H1 (cell line): ENCODE results near the gene WDR93. TPM values are rescaled to one million over a fixed set of nuclear protein-coding genes. Genes with fewer than 3 reads are reported as not detected.

Experiments used
- CTCF ChIA-PET: fragments of 300-600 bp; sonication (Branson Sonifier 250); formaldehyde crosslinking; loops from one replicate; lab custom pipeline; 2021; ENCODE audit not compliant: partially characterized antibody; lab: Charles Lee
- POLR2A ChIA-PET: fragments of 300-600 bp; sonication (Branson Sonifier 250); formaldehyde crosslinking; loops from one replicate; lab custom pipeline; 2021; ENCODE audit warnings: inconsistent platforms; ENCODE audit not compliant: partially characterized antibody; lab: Charles Lee
- DNase-seq, 2 experiments: peaks; one replicate each; pipeline versions ENCODE4 v3.0.0 to v3.0.0-alpha.2; 2010 to 2022; ENCODE audit warnings: low spot score in 2 of 2, low read depth in 1 of 2, mixed read lengths in 1 of 2
- FAIRE-seq: peaks from 2 replicates; lab custom pipeline; 2011; peaks lifted over from hg19 to GRCh38; lab: Jason Lieb, UNC
- H2AFZ ChIP-seq: 2 replicates; pipeline ENCODE4 v1.8.1; 2012; ENCODE audit warnings: low read length, inconsistent platforms
- H2AK5ac ChIP-seq: 2 replicates; pipeline ENCODE4 v1.6.1; 2013; ENCODE audit warnings: low read depth, low read length
- H2BK120ac ChIP-seq: replicated peaks from 2 replicates; pipeline ENCODE3; 2013; ENCODE audit warnings: low read depth, low read length, inconsistent platforms
- H2BK12ac ChIP-seq: 2 replicates; pipeline ENCODE4 v1.6.1; 2013; ENCODE audit warnings: low read depth, low read length
- H2BK15ac ChIP-seq: 2 replicates; pipeline ENCODE4 v1.6.1; 2013; ENCODE audit warnings: low read length
- H2BK20ac ChIP-seq: 2 replicates; pipeline ENCODE4 v1.6.1; 2013; ENCODE audit warnings: low read length
- H2BK5ac ChIP-seq: 2 replicates; pipeline ENCODE4 v1.6.1; 2013; ENCODE audit warnings: low read depth, low read length
- H3K14ac ChIP-seq: 2 replicates; pipeline ENCODE4 v1.6.1; 2013; ENCODE audit warnings: inconsistent platforms; ENCODE audit not compliant: insufficient read length
- H3K18ac ChIP-seq: 2 replicates; pipeline ENCODE4 v1.6.1; 2013; ENCODE audit warnings: low read length; ENCODE audit errors: extremely low read depth
- H3K23ac ChIP-seq: 2 replicates; pipeline ENCODE4 v1.6.1; 2013; ENCODE audit warnings: inconsistent platforms; ENCODE audit not compliant: insufficient read length
- H3K23me2 ChIP-seq: 2 replicates; pipeline ENCODE4 v1.6.1; 2013; ENCODE audit warnings: low read depth, low read length
- H3K27ac ChIP-seq: 2 replicates; pipeline ENCODE4 v1.6.1; 2011; ENCODE audit warnings: low read depth, low read length, inconsistent platforms
- H3K27me3 ChIP-seq, 4 experiments: replicated peaks in 1 of 4; 1 replicate in 1 of 4; 2 replicates in 3 of 4; pipeline versions ENCODE4 v1.6.1 to v1.8.1; 2011 to 2013; ENCODE audit warnings: low read length in 3 of 4, mild to moderate bottlenecking in 3 of 4, inconsistent platforms in 2 of 4, mixed read lengths in 2 of 4, moderate library complexity in 1 of 4; ENCODE audit not compliant: control insufficient read depth in 3 of 4, insufficient read depth in 3 of 4; ENCODE audit errors: extremely low read depth in 1 of 4
- H3K36me3 ChIP-seq, 4 experiments: 2 replicates each; pipeline versions ENCODE4 v1.6.1 to v1.8.1; 2011 to 2013; ENCODE audit warnings: mild to moderate bottlenecking in 4 of 4, low read length in 3 of 4, moderate library complexity in 2 of 4, control low read depth in 1 of 4, inconsistent platforms in 1 of 4; ENCODE audit not compliant: insufficient read depth in 4 of 4, control insufficient read depth in 2 of 4
- H3K4ac ChIP-seq: replicated peaks from 2 replicates; pipeline ENCODE3; 2013; ENCODE audit warnings: low read length, low read depth, mixed read lengths, inconsistent platforms; ENCODE audit not compliant: insufficient read length
- H3K4me1 ChIP-seq, 4 experiments: replicated peaks in 1 of 4; 1 replicate in 1 of 4; 2 replicates in 3 of 4; pipeline versions ENCODE4 v1.6.1 to v1.8.1; 2011 to 2013; ENCODE audit warnings: low read length in 3 of 4, inconsistent platforms in 2 of 4, mixed read lengths in 1 of 4; ENCODE audit not compliant: insufficient read depth in 4 of 4, control insufficient read depth in 3 of 4
- H3K4me2 ChIP-seq, 2 experiments: 2 replicates each; pipeline versions ENCODE4 v1.6.1 to v1.8.1; 2011 to 2013; ENCODE audit warnings: low read depth in 2 of 2, low read length in 2 of 2, control low read depth in 1 of 2, inconsistent platforms in 1 of 2, mild to moderate bottlenecking in 1 of 2; ENCODE audit not compliant: insufficient read depth in 1 of 2
- H3K4me3 ChIP-seq, 4 experiments: fragments of 200-600, 300-600 bp in 1 of 4; sonication (generic), shearing (Covaris generic), sonication (Bioruptor Twin) in 1 of 4; 2 replicates each; pipeline versions ENCODE4 v1.5.1 to v1.8.1; 2011 to 2016; ENCODE audit warnings: low read length in 4 of 4, low read depth in 3 of 4, control low read depth in 2 of 4, inconsistent platforms in 2 of 4, mild to moderate bottlenecking in 2 of 4, mixed read lengths in 1 of 4, moderate library complexity in 1 of 4; ENCODE audit not compliant: insufficient read depth in 2 of 4; ENCODE audit errors: extremely low read depth in 1 of 4
- H3K56ac ChIP-seq: replicated peaks from 2 replicates; pipeline ENCODE3; 2013; ENCODE audit warnings: low read depth, mild to moderate bottlenecking, mixed read lengths, low read length, inconsistent platforms; ENCODE audit not compliant: insufficient read length
- H3K79me1 ChIP-seq: 2 replicates; pipeline ENCODE4 v1.6.1; 2013; ENCODE audit warnings: low read depth, low read length, control low read depth
- H3K79me2 ChIP-seq, 2 experiments: 2 replicates each; pipeline versions ENCODE4 v1.6.1 to v1.8.1; 2012 to 2013; ENCODE audit warnings: low read length in 2 of 2, mild to moderate bottlenecking in 2 of 2, inconsistent platforms in 1 of 2; ENCODE audit not compliant: insufficient read depth in 2 of 2, control insufficient read depth in 1 of 2
- H3K9ac ChIP-seq, 4 experiments: replicated peaks in 1 of 4; 1 replicate in 1 of 4; 2 replicates in 3 of 4; pipeline versions ENCODE4 v1.6.1 to v1.8.1; 2011 to 2013; ENCODE audit warnings: low read depth in 3 of 4, low read length in 3 of 4, control low read depth in 2 of 4, mild to moderate bottlenecking in 2 of 4, moderate library complexity in 2 of 4, inconsistent platforms in 1 of 4; ENCODE audit errors: extremely low read depth in 1 of 4
- H3K9me3 ChIP-seq, 2 experiments: 2 replicates each; pipeline versions ENCODE4 v1.6.1 to v1.8.1; 2012 to 2013; ENCODE audit warnings: mild to moderate bottlenecking in 2 of 2, moderate library complexity in 2 of 2, control low read depth in 1 of 2, inconsistent platforms in 1 of 2, low read depth in 1 of 2, low read length in 1 of 2, mixed read lengths in 1 of 2; ENCODE audit not compliant: insufficient read depth in 2 of 2
- H4K20me1 ChIP-seq, 2 experiments: replicated peaks in 1 of 2; 2 replicates each; pipeline versions ENCODE3 to v1.8.1; 2011 to 2013; ENCODE audit warnings: inconsistent platforms in 2 of 2, low read length in 2 of 2, mild to moderate bottlenecking in 1 of 2; ENCODE audit not compliant: insufficient read depth in 2 of 2, control insufficient read depth in 1 of 2
- H4K5ac ChIP-seq: 2 replicates; pipeline ENCODE4 v1.6.1; 2013; ENCODE audit warnings: low read length, low read depth, mixed read lengths, inconsistent platforms; ENCODE audit not compliant: insufficient read length
- H4K8ac ChIP-seq: 2 replicates; pipeline ENCODE4 v1.8.0; 2013; ENCODE audit warnings: mild to moderate bottlenecking, moderate library complexity, low read length, inconsistent platforms; ENCODE audit not compliant: insufficient read depth; ENCODE audit errors: extremely low read depth
- H4K91ac ChIP-seq: replicated peaks from 2 replicates; pipeline ENCODE3; 2013; ENCODE audit warnings: low read length, mixed read lengths, inconsistent platforms; ENCODE audit not compliant: insufficient read length
- CBX8 ChIP-seq: fragments of 300-800, 300-1000 bp; sonication (generic); IDR thresholded peaks from 2 replicates; pipeline ENCODE4 v1.7.1; 2016; ENCODE audit warnings: low read depth, low read length, borderline replicate concordance
- CHD1 ChIP-seq: IDR thresholded peaks from 2 replicates; pipeline ENCODE4 v1.6.1; 2012; ENCODE audit warnings: low read depth, low read length, improper control_type of control experiment
- GTF2F1 ChIP-seq: IDR thresholded peaks from 2 replicates; pipeline ENCODE4 v1.6.1; 2012; ENCODE audit warnings: low read depth, low read length, improper control_type of control experiment, borderline replicate concordance
- HDAC6 ChIP-seq: IDR thresholded peaks from one replicate; pipeline ENCODE4 v1.7.1; 2012; ENCODE audit warnings: low read depth, mild to moderate bottlenecking, inconsistent platforms, low read length, moderate library complexity
- RXRA ChIP-seq: IDR thresholded peaks from 2 replicates; pipeline ENCODE4 v1.6.1; 2011; ENCODE audit warnings: low read depth, mild to moderate bottlenecking, low read length, moderate library complexity; ENCODE audit not compliant: insufficient read depth
- YY1 ChIP-seq: IDR thresholded peaks from 2 replicates; pipeline ENCODE4 v1.6.1; 2011; ENCODE audit warnings: low read depth, mild to moderate bottlenecking, low read length
- WGBS, 2 experiments: shearing (Covaris generic) in 1 of 2; methylation state at CpG; one replicate each; pipeline versions ENCODE4 v1.1.6 to v1.1.7; 2013 to 2015; ENCODE audit warnings: low lambda C conversion rate in 2 of 2, mixed read lengths in 2 of 2, inconsistent platforms in 1 of 2, low coverage in 1 of 2, missing lambda C conversion rate in 1 of 2; ENCODE audit not compliant: insufficient replicate concordance in 2 of 2, insufficient coverage in 1 of 2, insufficient read length in 1 of 2; ENCODE audit errors: extremely low coverage in 1 of 2, missing lambda C conversion rate in 1 of 2; 5-methylcytosine and 5-hydroxymethylcytosine counted together
- polyA plus RNA-seq, 7 experiments: library from polyadenylated mRNA; depleted of rRNA in 3 of 7; stranded (reverse) in 5 of 7; unstranded in 2 of 7; fragments of >200 nt in 5 of 7; fragments of 200-250 nt in 2 of 7; gene quantifications; 1 replicate in 5 of 7; 2 replicates in 1 of 7; 4 replicates in 1 of 7; pipeline versions ENCODE4 v1.2.1 to v1.2.3, GENCODE V29; 2011 to 2013; ENCODE audit warnings: missing spikeins in 2 of 7, mixed read lengths in 2 of 7
- total RNA-seq: library from RNA; stranded (reverse); fragmentation: NEBNext Ultra II Directional; extraction: Animal tissue kit (Norgen Biotek cat#: 25700); gene quantifications from 2 replicates; pipeline ENCODE4 v1.2.1, GENCODE V29; 2021

WDR93 gene
- total and polyA plus RNA-seq, 2 of the 8 experiments (the other 6 are each of a cell fraction or from before 2014, with no cell fraction given): 0.03 TPM; not detected in 1

DNA sequence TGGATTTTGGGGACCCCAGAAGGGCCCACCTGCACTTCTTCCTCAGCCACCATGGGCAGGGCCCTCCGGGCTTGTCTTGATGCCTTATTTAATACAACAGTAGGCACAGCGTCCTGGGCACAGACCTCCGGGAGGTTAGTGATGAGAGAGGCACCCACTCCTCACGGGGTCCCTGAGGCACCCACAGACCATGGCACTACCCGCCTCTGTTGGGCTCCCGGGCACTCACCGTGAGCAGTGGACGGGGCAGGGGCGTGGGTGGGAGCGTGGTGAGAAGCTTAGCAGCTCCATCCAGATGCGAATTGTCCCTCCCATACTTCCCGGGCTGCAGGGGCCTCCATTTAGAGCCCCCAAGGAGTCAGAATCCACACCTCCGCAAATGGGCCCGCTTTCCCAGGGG is 85.2 kb downstream of the WDR93 start:
- no peak overlapping the region for H2AFZ ChIP-seq

More for the DNA sequence above, 85.2 kb downstream of the WDR93 start:
- ChIA-PET CTCF (interaction anchor here (0.7 to 6.5 kb wide), 13 partner anchors 8 to 112 kb away, joined by 3 to 90 read pairs (median 3); partner anchors contain the start of gene ANPEP), POLR2A (interaction anchor here (0.7 to 2.5 kb wide), 2 partner anchors 15 to 28 kb away, joined by 3 to 7 read pairs; no protein-coding TSS in a partner anchor)
- H2BK15ac ChIP-seq: no peak overlapping the region
- H3K4ac ChIP-seq: no peak overlapping the region
- peaks cover 13 to 31% (median 27%) of the 10 kb centered on the region in 4 experiments for H3K27me3 ChIP-seq
- FAIRE-seq (no peak), DNase-seq (no peak)
- no peak overlapping the region for H2BK120ac ChIP-seq
- no peak overlapping the region for H3K27ac ChIP-seq
- no peak overlapping the region for H3K9ac ChIP-seq
- H2AK5ac ChIP-seq: no peak overlapping the region
- TF ChIP-seq CBX8 (no peak), HDAC6 (no peak), YY1 (no peak), RXRA (no peak), CHD1 (no peak), GTF2F1 (no peak)
- H2BK20ac ChIP-seq: no peak overlapping the region
- no peaks in the 10 kb centered on the region; the same call in 1 of the 2 replicates for H3K23me2 ChIP-seq
- H3K36me3 ChIP-seq: no peaks in the 10 kb centered on the region
- H4K20me1 ChIP-seq: no peaks in the 10 kb centered on the region
- H4K5ac ChIP-seq: no peak overlapping the region
- H2BK12ac ChIP-seq: no peak overlapping the region
- peak overlapping the region; percentile 34 to 75; a peak in 1 of 4 replicates for H3K4me2 ChIP-seq
- no peaks in the 10 kb centered on the region for H3K79me1 ChIP-seq
- H3K18ac ChIP-seq: no peak overlapping the region
- H3K4me3 ChIP-seq: peak overlapping the region in 1 of 4 experiments; percentile 56; a peak in 2 of 8 replicates
- no peak overlapping the region for H4K8ac ChIP-seq
- no peaks in the 10 kb centered on the region for H3K9me3 ChIP-seq
- H4K91ac ChIP-seq: no peak overlapping the region
- no peak overlapping the region for H3K56ac ChIP-seq
- no peak overlapping the region for H3K14ac ChIP-seq
- H3K4me1 ChIP-seq: peaks cover 0 to 4% (median 1%) of the 10 kb centered on the region in 4 experiments; a peak in 2 of 7 replicates
- no peak overlapping the region for H2BK5ac ChIP-seq
- H3K23ac ChIP-seq: no peak overlapping the region
- 85% methylated on average over 14 of the region's 14 CpGs; no CpG with 5 or more reads in 1 of the 2 experiments for WGBS, 2 experiments
- no peaks in the 10 kb centered on the region for H3K79me2 ChIP-seq
